ENCODE measurements around the gene SMTN. TPM values are rescaled to one million over a fixed set of nuclear protein-coding genes. Genes with fewer than 3 reads are reported as not detected.

Gene SMTN
- total RNA-seq, 1 experiment from 2014 or later, result 23.5 TPM

DNA sequence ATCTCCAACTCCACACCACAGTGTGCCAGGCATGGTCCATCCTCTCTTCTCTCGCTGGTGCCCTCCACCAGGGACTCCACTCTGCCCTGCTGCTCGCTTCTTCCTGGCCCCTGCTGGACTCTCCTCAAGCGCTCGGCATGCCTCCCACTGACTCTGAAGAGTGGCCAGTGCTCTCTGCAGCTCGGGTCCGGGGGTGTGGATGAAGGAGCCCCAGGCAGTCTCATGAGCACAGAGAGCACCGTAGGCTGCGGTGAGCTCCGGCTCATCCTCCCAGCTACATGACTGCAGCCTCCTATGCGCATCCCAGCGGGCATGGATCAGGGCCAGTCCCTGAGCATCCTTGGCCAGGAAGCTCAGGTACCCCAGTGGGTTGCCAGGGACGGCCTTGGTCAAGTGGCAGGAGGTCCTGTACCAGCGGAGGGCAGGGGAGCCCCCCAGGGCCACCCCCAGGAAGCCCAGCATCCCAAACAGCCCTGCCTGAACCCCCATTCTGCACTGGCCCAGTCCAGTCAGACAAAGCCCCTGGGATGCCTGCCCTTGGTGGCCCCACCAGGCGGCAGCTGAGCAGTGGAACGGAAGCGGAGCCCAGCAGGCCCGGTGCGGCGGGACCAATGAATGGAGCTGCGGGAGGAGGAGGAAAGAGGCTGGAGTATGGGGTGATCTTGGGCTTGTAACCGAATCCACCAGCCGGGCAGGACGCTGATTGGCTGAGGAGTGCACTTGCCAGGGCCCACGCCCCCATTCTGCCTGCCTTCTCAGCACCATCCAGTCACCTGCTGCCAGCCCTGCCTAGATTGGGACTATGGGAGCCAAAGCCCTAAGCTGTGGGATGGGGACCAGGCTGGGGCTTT lies 59.0 kb downstream of the SMTN start, which contains the start of gene PLA2G3:
Gene PLA2G3, minus strand, starts transcription at position 643 of the 851 bp plus-strand sequence. Its CDS starts 154 bp downstream, at position 489.
- Histone ChIP-seq H3K4me3 (ENCODE audit: low read length) (no peak within 1 kb of the TSS), H3K4me1 (ENCODE audit: low read length) (no peaks in the 10 kb centered on the region), H3K4me2 (ENCODE audit: low read depth, low read length, poor library complexity, severe bottlenecking) (no peak within 1 kb of the TSS), H3K9me3 (ENCODE audit: low read length) (no peaks in the 10 kb centered on the region), H4K20me1 (ENCODE audit: insufficient read depth, low read depth, low read length) (no peaks in the 10 kb centered on the region), H3K79me2 (ENCODE audit: low read length) (no peaks in the 10 kb centered on the region), H3K9me2 (replicated peaks; ENCODE audit: insufficient read depth, low read length) (no peaks in the 10 kb centered on the region), H3K9ac (ENCODE audit: low read length) (no peak within 1 kb of the TSS), H3K27me3 (ENCODE audit: low read length) (no peaks in the 10 kb centered on the region), H3K36me3 (ENCODE audit: insufficient read depth, low read length) (no peaks in the 10 kb centered on the region), H3K27ac (ENCODE audit: low read length) (no peak within 1 kb of the TSS), H2AFZ (ENCODE audit: low read length) (no peak within 1 kb of the TSS)
- peak; percentile 67 for DNase-seq

DNA sequence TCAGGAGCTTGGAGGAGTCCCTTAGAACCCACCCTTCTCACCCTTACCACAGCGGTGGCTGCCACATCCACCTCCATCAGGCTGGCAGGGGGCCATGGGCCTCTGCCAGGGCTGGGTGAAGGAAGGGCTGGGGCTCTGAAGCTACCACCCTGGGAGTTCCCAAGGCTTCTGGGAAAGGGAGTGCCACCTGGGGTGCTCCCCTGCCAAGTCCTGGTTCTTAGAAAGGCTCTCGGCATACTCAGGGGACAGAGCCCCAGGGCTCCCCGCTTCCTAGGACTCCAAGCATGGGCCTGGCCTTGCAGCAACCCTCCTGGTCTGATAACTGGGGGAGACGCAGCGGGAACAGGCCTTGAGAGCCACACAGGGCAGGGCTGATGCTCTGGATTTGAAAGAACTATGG lies 59.6 kb downstream of the SMTN start:
- Histone ChIP-seq H3K9me3 (ENCODE audit: low read length) (no peaks in the 10 kb centered on the region), H3K27me3 (ENCODE audit: low read length) (no peaks in the 10 kb centered on the region), H3K36me3 (ENCODE audit: insufficient read depth, low read length) (no peaks in the 10 kb centered on the region), H3K4me3 (ENCODE audit: low read length) (no peak overlapping the region), H3K9me2 (replicated peaks; ENCODE audit: insufficient read depth, low read length) (no peaks in the 10 kb centered on the region), H2AFZ (ENCODE audit: low read length) (no peak overlapping the region), H3K4me2 (ENCODE audit: low read depth, low read length, poor library complexity, severe bottlenecking) (no peak overlapping the region), H3K9ac (ENCODE audit: low read length) (no peak overlapping the region), H3K79me2 (ENCODE audit: low read length) (no peaks in the 10 kb centered on the region), H3K27ac (ENCODE audit: low read length) (no peak overlapping the region), H3K4me1 (ENCODE audit: low read length) (no peaks in the 10 kb centered on the region), H4K20me1 (ENCODE audit: insufficient read depth, low read depth, low read length) (no peaks in the 10 kb centered on the region)
- no peak for DNase-seq

- Histone ChIP-seq H4K20me1 (ENCODE audit: insufficient read depth, low read depth, low read length) (no peaks in the 10 kb centered on the region), H3K4me2 (ENCODE audit: low read depth, low read length, poor library complexity, severe bottlenecking) (no peak overlapping the region), H3K36me3 (ENCODE audit: insufficient read depth, low read length) (no peaks in the 10 kb centered on the region), H3K27me3 (ENCODE audit: low read length) (no peaks in the 10 kb centered on the region), H3K9me2 (replicated peaks; ENCODE audit: insufficient read depth, low read length) (no peaks in the 10 kb centered on the region), H2AFZ (ENCODE audit: low read length) (no peak overlapping the region), H3K9me3 (ENCODE audit: low read length) (no peaks in the 10 kb centered on the region), H3K9ac (ENCODE audit: low read length) (no peak overlapping the region), H3K4me3 (ENCODE audit: low read length) (no peak overlapping the region), H3K27ac (ENCODE audit: low read length) (no peak overlapping the region), H3K79me2 (ENCODE audit: low read length) (no peaks in the 10 kb centered on the region), H3K4me1 (ENCODE audit: low read length) (no peaks in the 10 kb centered on the region)
- no peak for DNase-seq
These were observed 60.4 kb downstream of the SMTN start for GRCh38 chr22:31141551-31141950.

GRCh38 chr22:31142285-31142684 lies 61.2 kb downstream of the SMTN start:
- no peak for DNase-seq
- no peak overlapping the region for H3K4me3 ChIP-seq (ENCODE audit: low read length)
- no peaks in the 10 kb centered on the region for H3K27me3 ChIP-seq (ENCODE audit: low read length)
- H3K4me2 ChIP-seq (ENCODE audit: low read depth, low read length, poor library complexity, severe bottlenecking), result no peak overlapping the region
- no peaks in the 10 kb centered on the region for H3K79me2 ChIP-seq (ENCODE audit: low read length)
- no peaks in the 10 kb centered on the region for H3K4me1 ChIP-seq (ENCODE audit: low read length)
- H2AFZ ChIP-seq (ENCODE audit: low read length), result no peak overlapping the region
- H4K20me1 ChIP-seq (ENCODE audit: insufficient read depth, low read depth, low read length), result no peaks in the 10 kb centered on the region
- H3K9ac ChIP-seq (ENCODE audit: low read length), result no peak overlapping the region
- H3K36me3 ChIP-seq (ENCODE audit: insufficient read depth, low read length), result no peaks in the 10 kb centered on the region
- no peak overlapping the region for H3K27ac ChIP-seq (ENCODE audit: low read length)
- H3K9me2 ChIP-seq (replicated peaks; ENCODE audit: insufficient read depth, low read length), result no peaks in the 10 kb centered on the region
- H3K9me3 ChIP-seq (ENCODE audit: low read length), result no peaks in the 10 kb centered on the region

DNA sequence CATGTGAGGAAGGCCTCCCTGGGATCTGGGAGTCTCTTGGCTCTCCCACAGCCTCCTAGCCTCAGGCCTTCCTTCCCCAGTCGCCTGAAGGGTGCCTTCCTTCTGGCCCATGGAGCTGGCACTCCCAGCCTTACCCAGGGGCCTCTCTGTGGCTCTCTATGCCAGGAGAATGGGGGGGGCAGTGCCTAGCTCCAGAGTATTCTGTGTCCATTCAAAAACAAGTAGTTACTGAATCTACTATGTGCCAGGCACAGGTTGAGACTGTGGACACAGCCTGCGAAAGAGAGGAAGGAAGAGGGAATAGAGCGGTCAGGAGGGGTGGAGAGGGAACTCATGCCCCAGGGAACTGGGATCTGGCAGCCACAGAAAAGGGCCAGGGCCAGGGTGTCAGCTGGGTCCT lies 61.9 kb downstream of the SMTN start:
- Histone ChIP-seq H3K27me3 (ENCODE audit: low read length) (no peaks in the 10 kb centered on the region), H3K27ac (ENCODE audit: low read length) (no peak overlapping the region), H3K36me3 (ENCODE audit: insufficient read depth, low read length) (no peaks in the 10 kb centered on the region), H4K20me1 (ENCODE audit: insufficient read depth, low read depth, low read length) (no peaks in the 10 kb centered on the region), H3K79me2 (ENCODE audit: low read length) (no peaks in the 10 kb centered on the region), H3K9me2 (replicated peaks; ENCODE audit: insufficient read depth, low read length) (no peaks in the 10 kb centered on the region), H2AFZ (ENCODE audit: low read length) (no peak overlapping the region), H3K9ac (ENCODE audit: low read length) (no peak overlapping the region), H3K9me3 (ENCODE audit: low read length) (no peaks in the 10 kb centered on the region), H3K4me1 (ENCODE audit: low read length) (no peaks in the 10 kb centered on the region), H3K4me3 (ENCODE audit: low read length) (no peak overlapping the region), H3K4me2 (ENCODE audit: low read depth, low read length, poor library complexity, severe bottlenecking) (no peak overlapping the region)
- DNase-seq, result no peak

- Histone ChIP-seq H4K20me1 (ENCODE audit: insufficient read depth, low read depth, low read length) (no peaks in the 10 kb centered on the region), H3K36me3 (ENCODE audit: insufficient read depth, low read length) (no peaks in the 10 kb centered on the region), H3K4me3 (ENCODE audit: low read length) (no peak overlapping the region), H3K9ac (ENCODE audit: low read length) (no peak overlapping the region), H2AFZ (ENCODE audit: low read length) (no peak overlapping the region), H3K79me2 (ENCODE audit: low read length) (no peaks in the 10 kb centered on the region), H3K9me2 (replicated peaks; ENCODE audit: insufficient read depth, low read length) (no peaks in the 10 kb centered on the region), H3K27ac (ENCODE audit: low read length) (no peak overlapping the region), H3K9me3 (ENCODE audit: low read length) (no peaks in the 10 kb centered on the region), H3K4me1 (ENCODE audit: low read length) (no peaks in the 10 kb centered on the region), H3K27me3 (ENCODE audit: low read length) (no peaks in the 10 kb centered on the region), H3K4me2 (ENCODE audit: low read depth, low read length, poor library complexity, severe bottlenecking) (no peak overlapping the region)
- no peak for DNase-seq
These were observed 62.4 kb downstream of the SMTN start for GRCh38 chr22:31143537-31143936.

DNA sequence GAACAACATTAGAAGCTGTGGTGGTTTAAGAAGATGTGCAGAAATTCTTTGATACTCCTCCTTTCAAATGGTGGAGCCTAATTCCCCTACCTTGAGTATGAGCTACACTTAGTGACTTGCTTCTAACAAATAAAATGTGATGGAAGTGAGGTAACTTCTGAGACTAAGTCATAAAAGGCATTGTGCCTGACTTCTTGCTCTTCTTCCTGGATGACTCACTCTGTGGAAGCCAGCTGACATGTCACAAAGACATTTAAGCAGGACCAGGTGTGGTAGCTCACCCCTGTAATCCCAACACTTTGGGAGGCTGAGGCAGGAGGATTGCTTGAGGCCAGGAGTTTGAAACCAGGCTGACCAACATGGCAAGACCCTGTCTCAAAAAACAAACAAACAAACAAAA lies 63.1 kb downstream of the SMTN start:
- Histone ChIP-seq H3K4me3 (ENCODE audit: low read length) (no peak overlapping the region), H3K9me3 (ENCODE audit: low read length) (no peaks in the 10 kb centered on the region), H3K27me3 (ENCODE audit: low read length) (no peaks in the 10 kb centered on the region), H2AFZ (ENCODE audit: low read length) (no peak overlapping the region), H4K20me1 (ENCODE audit: insufficient read depth, low read depth, low read length) (no peaks in the 10 kb centered on the region), H3K9ac (ENCODE audit: low read length) (no peak overlapping the region), H3K36me3 (ENCODE audit: insufficient read depth, low read length) (no peaks in the 10 kb centered on the region), H3K9me2 (replicated peaks; ENCODE audit: insufficient read depth, low read length) (no peaks in the 10 kb centered on the region), H3K4me1 (ENCODE audit: low read length) (no peaks in the 10 kb centered on the region), H3K79me2 (ENCODE audit: low read length) (no peaks in the 10 kb centered on the region), H3K4me2 (ENCODE audit: low read depth, low read length, poor library complexity, severe bottlenecking) (no peak overlapping the region), H3K27ac (ENCODE audit: low read length) (no peak overlapping the region)
- no peak for DNase-seq

DNA sequence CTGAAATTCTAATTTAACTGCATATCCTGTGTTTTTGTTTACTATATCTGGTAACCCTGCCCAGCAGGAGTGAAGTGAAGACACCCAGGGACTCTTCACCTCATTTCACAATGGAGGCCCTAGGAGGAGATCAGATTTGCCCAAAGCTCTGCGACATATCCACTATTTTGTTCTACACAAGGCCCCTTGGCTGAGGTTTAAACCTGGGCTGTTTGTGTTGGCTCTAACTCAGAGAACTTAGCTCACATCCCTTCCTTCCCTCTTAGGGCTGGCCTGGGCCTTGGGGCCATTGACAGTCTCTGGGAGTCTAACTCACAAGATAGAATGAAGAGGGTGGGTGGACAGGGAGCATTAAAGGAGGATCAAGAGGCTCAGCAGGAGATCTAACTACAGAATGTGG lies 67.4 kb downstream of the SMTN start:
- Histone ChIP-seq H3K4me1 (ENCODE audit: low read length) (no peaks in the 10 kb centered on the region), H3K4me2 (ENCODE audit: low read depth, low read length, poor library complexity, severe bottlenecking) (no peak overlapping the region), H3K9me2 (replicated peaks; ENCODE audit: insufficient read depth, low read length) (no peaks in the 10 kb centered on the region), H3K9me3 (ENCODE audit: low read length) (no peaks in the 10 kb centered on the region), H3K27ac (ENCODE audit: low read length) (no peak overlapping the region), H2AFZ (ENCODE audit: low read length) (peak overlapping the region; percentile 43; the same call in 1 of the 2 replicates), H3K79me2 (ENCODE audit: low read length) (no peaks in the 10 kb centered on the region), H4K20me1 (ENCODE audit: insufficient read depth, low read depth, low read length) (no peaks in the 10 kb centered on the region), H3K27me3 (ENCODE audit: low read length) (no peaks in the 10 kb centered on the region), H3K9ac (ENCODE audit: low read length) (no peak overlapping the region), H3K36me3 (ENCODE audit: insufficient read depth, low read length) (no peaks in the 10 kb centered on the region), H3K4me3 (ENCODE audit: low read length) (no peak overlapping the region)
- no peak for DNase-seq
